ENCODE data around the gene GRIK5. TPM values are rescaled to one million over a fixed set of nuclear protein-coding genes. Genes with fewer than 3 reads are reported as not detected.

The GRIK5 gene
- total RNA-seq, 4 donors from 2014 or later = 0.08 to 1.1 (median 0.37) TPM

DNA sequence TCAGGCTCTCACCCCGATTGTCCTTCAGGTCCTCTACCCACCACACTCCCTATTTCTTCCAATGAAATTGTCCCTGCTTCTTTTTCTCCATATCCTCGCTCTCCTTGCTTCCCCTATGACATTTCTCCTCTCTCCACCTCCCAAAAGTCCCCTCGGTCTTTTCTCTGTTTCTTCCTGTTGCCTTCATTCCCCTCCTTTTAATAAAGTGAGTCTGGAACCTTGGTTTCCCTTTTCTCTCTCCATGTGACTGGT, 5.3 kb upstream of the GRIK5 start:
- TF ChIP-seq POLR2A (IDR thresholded peaks at IDR 0.05) = no peak
- TF ChIP-seq, protein P1, sequence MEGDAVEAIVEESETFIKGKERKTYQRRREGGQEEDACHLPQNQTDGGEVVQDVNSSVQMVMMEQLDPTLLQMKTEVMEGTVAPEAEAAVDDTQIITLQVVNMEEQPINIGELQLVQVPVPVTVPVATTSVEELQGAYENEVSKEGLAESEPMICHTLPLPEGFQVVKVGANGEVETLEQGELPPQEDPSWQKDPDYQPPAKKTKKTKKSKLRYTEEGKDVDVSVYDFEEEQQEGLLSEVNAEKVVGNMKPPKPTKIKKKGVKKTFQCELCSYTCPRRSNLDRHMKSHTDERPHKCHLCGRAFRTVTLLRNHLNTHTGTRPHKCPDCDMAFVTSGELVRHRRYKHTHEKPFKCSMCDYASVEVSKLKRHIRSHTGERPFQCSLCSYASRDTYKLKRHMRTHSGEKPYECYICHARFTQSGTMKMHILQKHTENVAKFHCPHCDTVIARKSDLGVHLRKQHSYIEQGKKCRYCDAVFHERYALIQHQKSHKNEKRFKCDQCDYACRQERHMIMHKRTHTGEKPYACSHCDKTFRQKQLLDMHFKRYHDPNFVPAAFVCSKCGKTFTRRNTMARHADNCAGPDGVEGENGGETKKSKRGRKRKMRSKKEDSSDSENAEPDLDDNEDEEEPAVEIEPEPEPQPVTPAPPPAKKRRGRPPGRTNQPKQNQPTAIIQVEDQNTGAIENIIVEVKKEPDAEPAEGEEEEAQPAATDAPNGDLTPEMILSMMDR (IDR thresholded peaks at IDR 0.05) = no peak
- intact Hi-C loops (cut with DNase I) = no loop called here
- Histone ChIP-seq H3K27me3 (peaks cover 0 to 2% (median 0%) of the 10 kb centered on the region in 4 donors), H3K4me3 (peak overlapping the region; percentile 52 to 98 (median 80)), H3K36me3 (peaks cover 14 to 21% (median 17%) of the 10 kb centered on the region in 3 donors), H3K9me3 (no peaks in the 10 kb centered on the region), H3K27ac (peak overlapping the region; percentile 95 to 98 (median 98)), H3K4me1 (peaks cover 17 to 36% (median 21%) of the 10 kb centered on the region in 3 donors)
- 2% methylated on average over 3 of the region's 3 CpGs for whole genome bisulfite sequencing, 2 donors
- no peak for DNase-seq

DNA sequence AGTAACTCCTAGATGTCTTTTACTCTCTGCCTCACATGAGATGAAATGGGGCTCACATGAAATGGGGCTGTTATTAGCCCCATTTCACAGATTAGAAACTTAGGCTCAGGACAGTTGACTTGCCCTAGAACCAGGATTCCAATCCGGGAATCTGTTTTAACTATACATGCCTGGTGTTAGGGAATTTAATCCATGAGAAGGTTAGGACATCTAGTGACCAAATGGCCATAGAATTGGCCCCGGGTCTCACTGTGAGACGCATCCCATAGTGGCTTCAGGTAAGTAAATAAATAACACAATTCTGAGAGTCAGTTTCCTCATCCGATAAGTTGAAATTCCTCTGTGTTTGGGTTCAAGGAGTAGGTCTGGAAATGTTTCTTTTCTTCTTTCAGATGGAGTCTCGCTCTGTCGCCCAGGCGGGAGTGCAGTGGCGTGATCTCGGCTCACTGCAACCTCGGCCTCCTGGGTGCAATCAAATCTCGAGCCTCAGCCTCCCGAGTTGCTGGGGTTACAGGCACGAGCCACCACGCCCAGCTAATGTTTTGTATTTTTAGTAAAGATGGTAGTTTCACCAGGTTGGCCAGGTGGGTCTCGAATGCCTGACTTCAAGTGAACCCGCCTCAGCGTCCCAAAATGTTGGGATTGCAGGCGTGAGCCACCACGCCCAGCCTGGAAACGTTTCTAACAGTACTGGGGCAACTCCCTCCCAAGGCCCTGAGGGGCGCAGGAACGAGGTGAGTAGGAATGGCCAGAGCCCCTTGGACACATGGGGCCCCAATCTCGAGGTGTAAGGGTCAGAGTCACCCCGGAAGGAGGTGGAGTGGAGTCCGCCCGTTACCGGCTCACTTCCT, 4.7 kb upstream of the GRIK5 start:
- Histone ChIP-seq H3K27ac (peak overlapping the region; percentile 95 to 98 (median 98)), H3K27me3 (peaks cover 0 to 7% (median 0%) of the 10 kb centered on the region in 4 donors), H3K4me3 (peak overlapping the region; percentile 52 to 98 (median 80)), H3K4me1 (peaks cover 17 to 42% (median 21%) of the 10 kb centered on the region in 3 donors), H3K36me3 (peaks cover 8 to 16% (median 12%) of the 10 kb centered on the region in 3 donors), H3K9me3 (no peaks in the 10 kb centered on the region)
- WGBS, 2 donors = 54 to 71% methylated on average over 16 to 17 of the region's 27 CpGs
- no peak for DNase-seq
- TF ChIP-seq POLR2A (IDR thresholded peaks at IDR 0.05) = no peak
- TF ChIP-seq, protein P1 (IDR thresholded peaks at IDR 0.05) = no peak
- intact Hi-C loops (cut with DNase I) = no loop called here

DNA sequence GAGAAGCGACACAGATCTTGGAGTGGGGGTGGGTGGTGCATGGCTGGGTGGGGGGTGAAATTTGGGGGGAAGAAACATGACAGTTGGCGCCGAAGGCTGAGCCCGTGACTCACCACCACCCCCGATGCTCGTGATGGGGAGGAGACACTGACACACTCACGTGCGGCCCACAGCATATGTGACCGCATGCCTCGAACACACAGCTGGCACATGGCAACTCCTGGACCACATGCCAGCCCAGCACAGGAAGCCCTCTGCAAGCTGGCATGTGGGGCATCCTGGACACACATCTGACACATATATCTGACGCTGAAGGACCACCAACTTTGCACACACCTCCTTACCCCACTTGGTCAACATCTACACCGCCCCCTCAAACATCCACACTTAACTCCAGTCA, 1.2 kb upstream of the GRIK5 start:
- H3K27me3 ChIP-seq = peaks cover 0 to 42% (median 2%) of the 10 kb centered on the region in 4 donors
- no peak overlapping the region for H3K27ac ChIP-seq
- H3K36me3 ChIP-seq = no peaks in the 10 kb centered on the region
- no peak for TF ChIP-seq POLR2A (IDR thresholded peaks at IDR 0.05)
- TF ChIP-seq, protein P1 (IDR thresholded peaks at IDR 0.05) = no peak
- no peak overlapping the region for H3K4me3 ChIP-seq
- 88 to 89% methylated on average over 6 to 11 of the region's 12 CpGs for WGBS, 2 donors
- peaks cover 5 to 32% (median 5%) of the 10 kb centered on the region in 3 donors for H3K4me1 ChIP-seq
- no peaks in the 10 kb centered on the region for H3K9me3 ChIP-seq
- no peak for DNase-seq
- intact Hi-C loops (cut with DNase I) = no loop called here

DNA sequence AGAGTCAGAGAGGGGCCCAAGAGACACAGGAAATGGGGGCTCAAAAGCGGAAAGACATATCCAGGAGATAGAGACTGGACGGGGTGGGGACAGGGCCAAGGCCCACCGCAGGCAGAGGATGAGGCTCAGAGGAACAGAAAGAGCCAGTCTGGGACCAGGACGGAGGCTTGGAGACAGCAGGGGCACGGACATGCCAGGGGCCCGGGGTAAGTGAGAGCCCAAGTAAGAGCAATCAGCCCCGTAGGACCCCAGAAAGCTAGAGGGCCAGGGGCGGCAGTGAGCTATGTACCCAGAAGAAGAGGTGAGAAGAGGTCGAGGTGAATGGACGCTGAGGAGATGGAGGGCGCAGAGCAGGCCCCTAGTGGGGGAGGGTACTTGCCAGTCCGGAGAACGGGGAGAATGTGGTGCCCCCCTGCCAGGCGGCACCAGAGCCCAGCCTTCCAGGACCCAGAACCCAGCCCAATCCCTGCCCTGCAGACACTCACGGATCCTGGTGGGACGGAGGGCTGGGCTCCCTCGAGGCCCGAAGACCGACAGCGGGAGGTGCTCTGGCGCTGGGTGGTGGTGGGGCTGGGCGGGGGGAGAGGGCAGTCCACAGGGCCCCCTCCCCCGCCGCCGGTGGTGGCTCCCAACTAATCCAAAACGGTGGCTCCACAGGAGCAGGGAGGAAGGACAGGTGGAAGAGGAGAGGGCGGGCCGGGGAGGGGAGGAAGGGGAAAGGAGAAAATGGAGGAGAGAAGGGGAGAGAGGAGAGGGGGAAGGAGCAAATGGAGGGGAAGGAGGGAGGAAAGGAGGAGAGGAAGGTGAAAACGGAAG, 1.0 kb downstream of the GRIK5 start:
- Histone ChIP-seq H3K36me3 (no peaks in the 10 kb centered on the region), H3K4me3 (peak overlapping the region in 3 of 4 donors; percentile 33 to 56 (median 41)), H3K9me3 (no peaks in the 10 kb centered on the region), H3K4me1 (peaks cover 0 to 25% (median 0%) of the 10 kb centered on the region in 3 donors), H3K27me3 (peaks cover 0 to 54% (median 2%) of the 10 kb centered on the region in 4 donors), H3K27ac (peak overlapping the region in 3 of 4 donors; percentile 17 to 35 (median 29))
- TF ChIP-seq, protein P1 (IDR thresholded peaks at IDR 0.05) = no peak
- TF ChIP-seq POLR2A (IDR thresholded peaks at IDR 0.05) = no peak
- no peak for DNase-seq
- intact Hi-C loops (cut with DNase I) = no loop called here
- 32 to 39% methylated on average over 15 to 21 of the region's 29 CpGs for WGBS, 2 donors

DNA sequence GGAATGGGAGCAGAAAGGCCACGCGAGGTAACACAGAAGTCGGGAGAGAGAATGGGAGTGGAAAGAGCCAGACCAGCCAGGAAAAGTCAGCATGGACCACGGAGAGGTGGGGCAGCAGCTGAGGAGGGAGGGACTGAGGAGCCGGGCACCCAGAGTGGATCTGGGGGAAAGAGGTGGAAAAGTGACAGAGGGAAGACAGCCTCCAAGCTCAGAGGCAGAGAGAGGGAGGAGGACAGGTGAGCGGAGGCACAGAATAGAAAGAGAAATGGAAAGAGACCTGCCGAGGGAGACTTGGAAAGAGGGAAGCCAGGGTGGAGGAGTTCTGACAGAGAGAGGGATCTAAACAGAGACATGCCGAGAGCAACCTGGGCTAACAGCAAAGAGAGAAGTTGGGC, 1.6 kb downstream of the GRIK5 start:
- H3K4me3 ChIP-seq = peak overlapping the region in 1 of 4 donors; percentile 41
- H3K36me3 ChIP-seq = no peaks in the 10 kb centered on the region
- H3K27ac ChIP-seq = no peak overlapping the region
- no peak for DNase-seq
- no peaks in the 10 kb centered on the region for H3K9me3 ChIP-seq
- TF ChIP-seq, protein P1 (IDR thresholded peaks at IDR 0.05) = no peak
- TF ChIP-seq POLR2A (IDR thresholded peaks at IDR 0.05) = no peak
- H3K27me3 ChIP-seq = peaks cover 0 to 54% (median 2%) of the 10 kb centered on the region in 4 donors
- H3K4me1 ChIP-seq = peaks cover 0 to 25% (median 0%) of the 10 kb centered on the region in 3 donors
- intact Hi-C loops (cut with DNase I) = no loop called here
- WGBS, 2 donors = 44 to 56% methylated on average over 8 of the region's 8 CpGs

Measured in esophagus squamous epithelium (tissue), 5 donors.